Endothelial cell of umbilical vein (primary cell): ENCODE data around the gene TMEM178A. TPM values are rescaled to one million over a fixed set of nuclear protein-coding genes. Genes with fewer than 3 reads are reported as not detected.

Source experiments
- BruUV-seq: library from RNA; stranded (reverse); fragments of 400-500 nt; replicated peaks from 2 replicates; lab custom pipeline; 2021; lab: Mats Ljungman, UMichigan
- CTCF ChIA-PET: fragments of 300-600, 350-600 bp; sonication (Branson Sonifier 250); formaldehyde crosslinking; loops from one replicate; lab custom pipeline; 2021; ENCODE audit warnings: antibody characterized with exemption, inconsistent platforms; lab: Charles Lee
- POLR2A ChIA-PET: fragments of 300-600, 350-600 bp; sonication (Branson Sonifier 250); formaldehyde crosslinking; loops from one replicate; lab custom pipeline; 2021; ENCODE audit warnings: antibody characterized with exemption, inconsistent platforms; lab: Charles Lee
- DNase-seq: peaks from one replicate; pipeline ENCODE4 v3.0.0-alpha.2; 2011; ENCODE audit warnings: low read depth, low spot score
- FAIRE-seq: peaks from 2 replicates; lab custom pipeline; 2011; peaks lifted over from hg19 to GRCh38; lab: Jason Lieb, UNC
- H2AFZ ChIP-seq: 2 replicates; pipeline ENCODE4 v1.6.0; 2012; ENCODE audit warnings: low read depth, low read length, control low read depth, inconsistent platforms
- H3K27ac ChIP-seq: 2 replicates; pipeline ENCODE4 v1.5.1; 2011; ENCODE audit warnings: low read depth, mild to moderate bottlenecking, control low read depth, low read length, moderate library complexity; ENCODE audit not compliant: insufficient read depth
- H3K27me3 ChIP-seq, 2 experiments: 2 replicates each; pipeline versions ENCODE4 v1.6.0 to v1.6.1; 2011; ENCODE audit warnings: low read length in 2 of 2, mixed read lengths in 1 of 2; ENCODE audit not compliant: control insufficient read depth in 2 of 2, insufficient read depth in 2 of 2
- H3K36me3 ChIP-seq, 2 experiments: 2 replicates in 1 of 2; 3 replicates in 1 of 2; pipeline ENCODE4 v1.5.1; 2011; ENCODE audit warnings: low read length in 2 of 2, mild to moderate bottlenecking in 1 of 2, moderate library complexity in 1 of 2; ENCODE audit not compliant: control insufficient read depth in 2 of 2, insufficient read depth in 2 of 2; ENCODE audit errors: extremely low read depth in 1 of 2
- H3K4me1 ChIP-seq: 3 replicates; pipeline ENCODE4 v1.5.1; 2011; ENCODE audit warnings: mild to moderate bottlenecking, low read length; ENCODE audit not compliant: control insufficient read depth, insufficient read depth; ENCODE audit errors: extremely low read depth
- H3K4me2 ChIP-seq: 2 replicates; pipeline ENCODE4 v1.6.1; 2011; ENCODE audit warnings: low read length, control low read depth, mixed read lengths; ENCODE audit not compliant: insufficient read depth
- H3K4me3 ChIP-seq, 3 experiments: fragments of 200-600 bp in 1 of 3; sonication (generic), shearing (Covaris generic) in 1 of 3; replicated peaks in 1 of 3; 2 replicates each; pipeline ENCODE4 v1.5.1; 2011 to 2016; ENCODE audit warnings: control low read depth in 3 of 3, low read length in 3 of 3, mild to moderate bottlenecking in 2 of 3, inconsistent platforms in 1 of 3, low read depth in 1 of 3, moderate library complexity in 1 of 3; ENCODE audit not compliant: insufficient read depth in 1 of 3
- H3K79me2 ChIP-seq: 2 replicates; pipeline ENCODE4 v1.6.0; 2012; ENCODE audit warnings: low read length, inconsistent platforms; ENCODE audit not compliant: control insufficient read depth, insufficient read depth
- H3K9ac ChIP-seq: replicated peaks from 2 replicates; pipeline ENCODE3; 2011; ENCODE audit warnings: low read length, control low read depth; ENCODE audit not compliant: insufficient read depth; ENCODE audit errors: extremely low read depth
- H3K9me1 ChIP-seq: replicated peaks from 3 replicates; pipeline ENCODE4 v1.6.0; 2011; ENCODE audit warnings: mild to moderate bottlenecking, low read length; ENCODE audit not compliant: control insufficient read depth, insufficient read depth; ENCODE audit errors: extremely low read depth
- H3K9me3 ChIP-seq: replicated peaks from 2 replicates; pipeline ENCODE4 v1.5.1; 2012; ENCODE audit warnings: low read length, inconsistent platforms; ENCODE audit not compliant: control insufficient read depth, insufficient read depth
- H4K20me1 ChIP-seq: replicated peaks from 2 replicates; pipeline ENCODE3; 2011; ENCODE audit warnings: mild to moderate bottlenecking, low read length; ENCODE audit not compliant: control insufficient read depth, insufficient read depth; ENCODE audit errors: extremely low read depth
- CTCF ChIP-seq, 2 donors: IDR thresholded peaks; 1 replicate in 1 of 2; 2 replicates in 1 of 2; pipeline ENCODE4 v1.5.1; 2011; ENCODE audit warnings: low read length in 2 of 2, mild to moderate bottlenecking in 2 of 2, moderate library complexity in 2 of 2, control low read depth in 1 of 2, inconsistent platforms in 1 of 2, low read depth in 1 of 2; ENCODE audit not compliant: insufficient read depth in 1 of 2; ENCODE audit errors: extremely low read depth in 1 of 2
- EZH2 ChIP-seq: IDR thresholded peaks from 2 replicates; pipeline ENCODE4 v1.6.1; 2012; ENCODE audit warnings: borderline replicate concordance, low read depth, mild to moderate bottlenecking, moderate library complexity, low read length, inconsistent platforms; ENCODE audit not compliant: severe bottlenecking
- FOS ChIP-seq: IDR thresholded peaks from 2 replicates; pipeline ENCODE4 v1.6.1; 2011; ENCODE audit warnings: mild to moderate bottlenecking, low read length, moderate library complexity, borderline replicate concordance; ENCODE audit not compliant: insufficient read depth
- GATA2 ChIP-seq: IDR thresholded peaks from 2 replicates; pipeline ENCODE4 v1.7.0; 2011; ENCODE audit warnings: low read depth, mild to moderate bottlenecking, moderate library complexity, mixed read lengths, low read length; ENCODE audit not compliant: insufficient read length, insufficient read depth
- JUN ChIP-seq: IDR thresholded peaks from 2 replicates; pipeline ENCODE4 v1.6.1; 2011; ENCODE audit warnings: borderline replicate concordance, low read depth; ENCODE audit not compliant: insufficient read length, insufficient read depth
- MAX ChIP-seq: IDR thresholded peaks from 2 replicates; pipeline ENCODE4 v1.6.1; 2011; ENCODE audit not compliant: insufficient read depth, insufficient read length
- MYC ChIP-seq: IDR thresholded peaks from one replicate; pipeline ENCODE4 v1.6.1; 2011; ENCODE audit warnings: mild to moderate bottlenecking, low read depth, low read length
- POLR2A ChIP-seq: IDR thresholded peaks from 2 replicates; pipeline ENCODE4 v1.6.1; 2012; ENCODE audit warnings: low read depth, mild to moderate bottlenecking, control low read depth, low read length
- POLR2AphosphoS5 ChIP-seq: IDR thresholded peaks from 2 replicates; pipeline ENCODE4 v1.6.1; 2012; ENCODE audit warnings: low read depth, mild to moderate bottlenecking, control low read depth, low read length, moderate library complexity; ENCODE audit not compliant: insufficient read depth
- dilution Hi-C: fragments of 300-500 bp; cut with MboI; formaldehyde crosslinking; loops from one replicate; pipeline ENCODE4 v1.15.0; 2019; ENCODE audit warnings: low sequenced_read_pairs; ENCODE audit not compliant: extremely low pct_ligation_motif_present
- intact Hi-C: fragments of 100-400 bp; cut with micrococcal nuclease; formaldehyde crosslinking; loops from one replicate; pipeline ENCODE4 v1.10.0; 2022
- polyA plus RNA-seq, 4 experiments: library from polyadenylated mRNA; depleted of rRNA in 3 of 4; stranded (reverse) in 3 of 4; unstranded in 1 of 4; fragments of >200 nt; gene quantifications; 2 replicates each; pipeline versions ENCODE4 v1.2.1 to v1.2.3, GENCODE V29; 2011 to 2012; ENCODE audit warnings: missing spikeins in 1 of 4
- total RNA-seq: library from RNA; stranded (reverse); gene quantifications from 2 replicates; pipeline ENCODE4 v1.2.3, GENCODE V29; 2021

TMEM178A gene
- total and polyA plus RNA-seq, 2 donors (not counting 3 experiments of a cell fraction or from before 2014, with no cell fraction given), result 1.5 to 2.8 TPM

GRCh38 chr2:39689876-39690275 lies 24.2 kb downstream of the TMEM178A start:
- Histone ChIP-seq H3K9ac (no peak overlapping the region), H2AFZ (no peak overlapping the region), H4K20me1 (no peaks in the 10 kb centered on the region), H3K27ac (no peak overlapping the region), H3K4me3 (no peak overlapping the region), H3K36me3 (no peaks in the 10 kb centered on the region), H3K27me3 (peaks cover 0 to 17% of the 10 kb centered on the region in 2 experiments), H3K4me1 (no peaks in the 10 kb centered on the region), H3K9me3 (no peaks in the 10 kb centered on the region), H3K9me1 (no peaks in the 10 kb centered on the region), H3K4me2 (no peak overlapping the region), H3K79me2 (no peaks in the 10 kb centered on the region)
- CTCF ChIA-PET, result interaction anchor here (1.9 to 2.0 kb wide), 2 partner anchors 22 to 310 kb away, joined by 5 to 7 read pairs; no protein-coding TSS in a partner anchor
- DNase-seq (no peak), FAIRE-seq (no peak)
- POLR2A ChIA-PET, result no interaction called here
- dilution Hi-C loops, result no loop called here
- no peak for TF ChIP-seq EZH2
- no peak for TF ChIP-seq MYC
- TF ChIP-seq JUN, result no peak
- TF ChIP-seq GATA2, result no peak
- TF ChIP-seq MAX, result no peak
- no peak for TF ChIP-seq FOS
- TF ChIP-seq POLR2AphosphoS5, result no peak
- no peak for TF ChIP-seq CTCF (IDR thresholded peaks at IDR 0.05; ENCODE audit: extremely low read depth in 1 of 2, insufficient read depth in 1 of 2, low read depth in 1 of 2, low read length in 2 of 2)
- no peak for TF ChIP-seq POLR2A
- intact Hi-C loops, result no loop called here
- BruUV-seq, result no TSS peak
